GM12801 (cell line): ENCODE data around the gene ANXA7.

ENCODE experiments used
- CTCF ChIP-seq: IDR thresholded peaks from one replicate; pipeline ENCODE4 v1.5.1; 2011; ENCODE audit warnings: control low read depth; ENCODE audit not compliant: insufficient read length; ENCODE audit errors: extremely low read depth

ANXA7 gene

GRCh38 chr10:73333202-73333601 lies 80.7 kb downstream of the ANXA7 start:
- no peak for TF ChIP-seq CTCF

GRCh38 chr10:73332379-73332778 lies 81.5 kb downstream of the ANXA7 start:
- no peak for TF ChIP-seq CTCF
